Non-pigmented ciliary epithelial cell (primary cell): ENCODE measurements around the gene RASGRP2.
"Not testable (repeated sequence)": the region's sequence is repeated elsewhere in the genome, so short reads cannot be mapped to it uniquely, and the experiment has no call there.

Source experiments
- DNase-seq: peaks from one replicate; pipeline ENCODE4 v3.0.0-alpha.2; 2010; ENCODE audit warnings: low read depth

Gene RASGRP2

GRCh38 chr11:64718084-64718779 lies 25.7 kb downstream of the RASGRP2 start:
- no peak for DNase-seq

GRCh38 chr11:64717268-64717578 lies 26.7 kb downstream of the RASGRP2 start:
- DNase-seq: no peak

GRCh38 chr11:64716473-64717267 lies 27.3 kb downstream of the RASGRP2 start:
- DNase-seq: no peak

GRCh38 chr11:64715756-64716472 lies 28.0 kb downstream of the RASGRP2 start:
- no peak for DNase-seq

- no peak for DNase-seq
These were observed 28.8 kb downstream of the RASGRP2 start for GRCh38 chr11:64715110-64715509.

- no peak for DNase-seq
These were observed 29.3 kb downstream of the RASGRP2 start for GRCh38 chr11:64714666-64715065.

GRCh38 chr11:64713781-64714363 lies 30.1 kb downstream of the RASGRP2 start:
- DNase-seq: no peak

- no peak for DNase-seq
These were observed 30.8 kb downstream of the RASGRP2 start for GRCh38 chr11:64713016-64713707.

- no peak for DNase-seq
These were observed 31.4 kb downstream of the RASGRP2 start for GRCh38 chr11:64712430-64713015.

- DNase-seq: no peak
These were observed 32.0 kb downstream of the RASGRP2 start for GRCh38 chr11:64711956-64712362.

GRCh38 chr11:64711138-64711955 lies 32.6 kb downstream of the RASGRP2 start:
- DNase-seq: no peak

- DNase-seq: no peak
These were observed 33.4 kb downstream of the RASGRP2 start for GRCh38 chr11:64710418-64711137.

GRCh38 chr11:64705501-64705900 lies 38.4 kb downstream of the RASGRP2 start:
- no peak for DNase-seq

- no peak for DNase-seq
These were observed 40.9 kb downstream of the RASGRP2 start for GRCh38 chr11:64703048-64703447.

- DNase-seq: not testable (repeated sequence)
These were observed 42.0 kb downstream of the RASGRP2 start for GRCh38 chr11:64701956-64702355.

- no peak for DNase-seq
These were observed 45.5 kb downstream of the RASGRP2 start for GRCh38 chr11:64698427-64698826.

- DNase-seq: no peak
These were observed 46.1 kb downstream of the RASGRP2 start for GRCh38 chr11:64697663-64698375.

- no peak for DNase-seq
These were observed 47.9 kb downstream of the RASGRP2 start for GRCh38 chr11:64696045-64696444.

- DNase-seq: no peak
These were observed 48.4 kb downstream of the RASGRP2 start for GRCh38 chr11:64695548-64695947.
